ENCODE results near the gene PSMB7.

PSMB7 gene

DNA sequence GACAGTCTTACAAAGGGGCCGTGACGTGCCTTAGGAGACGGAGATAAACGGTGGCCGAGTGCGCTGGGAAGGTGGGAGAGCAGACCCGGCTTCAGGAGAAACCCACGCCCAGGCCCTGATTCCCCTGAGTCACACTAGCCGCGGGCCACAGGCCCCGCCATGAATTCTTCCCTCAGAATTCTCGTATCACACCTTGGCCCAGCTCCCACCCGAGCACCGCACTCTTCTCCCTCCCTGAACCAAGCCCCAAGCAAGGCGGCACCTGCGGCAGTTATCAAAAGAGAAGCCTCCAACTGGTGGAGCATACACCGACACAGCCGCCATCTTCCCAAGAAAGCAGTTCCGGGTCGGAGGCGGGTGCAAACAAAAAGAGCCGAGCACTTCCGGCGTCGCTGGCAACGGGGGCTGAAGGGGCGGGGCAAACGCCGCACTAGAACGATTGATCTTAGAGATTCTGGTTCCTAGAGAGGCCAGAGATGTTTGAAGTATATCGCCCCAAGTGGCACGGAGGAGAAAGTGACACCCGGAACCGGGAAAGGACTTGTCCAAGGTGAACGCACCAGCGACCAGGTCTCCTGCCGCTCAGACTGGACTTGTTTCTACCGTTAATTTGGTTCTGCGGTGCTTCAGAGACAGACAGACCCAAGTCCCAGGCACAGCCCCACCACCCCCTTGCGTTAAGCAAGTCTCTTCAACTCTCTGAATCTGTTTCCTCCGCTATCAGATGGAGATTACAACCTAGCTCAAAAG is at the start of gene PSMB7:
PSMB7 (minus strand) TSS at position 341 of the 750 bp plus-strand sequence; CDS start at position 324, 17 bp downstream.
- Histone ChIP-seq H3K9me3 (ENCODE audit: low read depth, low read length) (peaks cover 3% of the 10 kb centered on the region; the same call in 1 of the 2 replicates), H3K27ac (peak within 1 kb of the TSS; percentile 75), H3K9ac (ENCODE audit: insufficient read length) (peak within 1 kb of the TSS; percentile 95), H3K4me3 (peak within 1 kb of the TSS; percentile 85), H3K36me3 (ENCODE audit: insufficient read depth, low read length) (peaks cover 43% of the 10 kb centered on the region)
- TF ChIP-seq POLR2AphosphoS5 (IDR thresholded peaks at IDR 0.05; ENCODE audit: borderline replicate concordance, low read depth, low read length), result peak; percentile 85
- no peak for TF ChIP-seq EZH2 (IDR thresholded peaks at IDR 0.05)
- peak; percentile 65 for TF ChIP-seq FOXP2 (optimal IDR thresholded peaks at IDR 0.05; ENCODE audit: control extremely low read depth, extremely low read length, insufficient read depth)
- peak; percentile 93 for DNase-seq (ENCODE audit: low read depth, low spot score)

DNA sequence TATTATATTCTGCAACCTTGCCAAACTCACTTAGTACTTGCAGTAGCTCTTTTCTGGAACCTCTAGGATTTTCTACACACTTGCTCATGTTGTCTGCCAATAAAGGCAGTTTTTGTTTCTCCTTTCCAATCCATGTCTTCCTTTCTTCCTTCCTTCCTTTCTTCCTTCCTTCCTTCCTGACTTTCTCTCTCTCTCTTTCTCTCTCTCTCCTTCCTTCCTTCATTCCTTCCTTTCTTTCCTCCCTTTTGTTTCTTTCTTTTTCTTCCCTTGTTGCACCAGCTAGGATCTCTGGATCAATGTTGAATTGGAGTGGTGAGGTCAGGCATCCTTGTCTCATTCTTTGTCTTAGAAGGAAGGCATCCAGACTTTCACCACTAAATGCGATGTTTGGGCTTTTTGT is 47.5 kb upstream of the PSMB7 start:
- Histone ChIP-seq H3K36me3 (ENCODE audit: insufficient read depth, low read length) (no peaks in the 10 kb centered on the region), H3K4me3 (no peak overlapping the region), H3K27ac (no peak overlapping the region), H3K9ac (ENCODE audit: insufficient read length) (no peak overlapping the region), H3K9me3 (ENCODE audit: low read depth, low read length) (no peaks in the 10 kb centered on the region)
- no peak for DNase-seq (ENCODE audit: low read depth, low spot score)
- TF ChIP-seq POLR2AphosphoS5 (IDR thresholded peaks at IDR 0.05; ENCODE audit: borderline replicate concordance, low read depth, low read length) (no peak), FOXP2 (optimal IDR thresholded peaks at IDR 0.05; ENCODE audit: control extremely low read depth, extremely low read length, insufficient read depth) (no peak), EZH2 (IDR thresholded peaks at IDR 0.05) (no peak)

DNA sequence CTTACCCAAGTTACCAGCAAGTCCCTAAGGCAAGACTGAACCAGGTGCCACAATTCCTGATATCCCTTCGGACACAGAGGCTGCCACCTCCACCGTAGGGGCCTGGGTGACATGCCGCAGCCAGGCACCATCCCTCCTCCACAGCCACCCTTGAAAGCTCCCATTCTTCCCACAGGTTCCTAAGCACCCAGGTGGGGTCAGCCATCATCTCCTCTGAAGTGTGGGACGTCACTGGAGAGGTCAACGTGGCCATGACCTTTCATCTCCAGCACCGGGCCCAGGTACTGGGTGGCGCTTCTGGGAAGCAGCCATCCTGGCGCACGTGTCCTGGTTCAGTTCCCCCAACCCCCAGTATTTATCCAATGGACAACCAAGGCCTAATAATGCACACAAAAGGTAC is 43.2 kb upstream of the PSMB7 start:
- Histone ChIP-seq H3K9ac (ENCODE audit: insufficient read length) (no peak overlapping the region), H3K27ac (no peak overlapping the region), H3K9me3 (ENCODE audit: low read depth, low read length) (no peaks in the 10 kb centered on the region), H3K4me3 (no peak overlapping the region), H3K36me3 (ENCODE audit: insufficient read depth, low read length) (no peaks in the 10 kb centered on the region)
- TF ChIP-seq FOXP2 (optimal IDR thresholded peaks at IDR 0.05; ENCODE audit: control extremely low read depth, extremely low read length, insufficient read depth), result no peak
- TF ChIP-seq POLR2AphosphoS5 (IDR thresholded peaks at IDR 0.05; ENCODE audit: borderline replicate concordance, low read depth, low read length), result no peak
- DNase-seq (ENCODE audit: low read depth, low spot score), result no peak

DNA sequence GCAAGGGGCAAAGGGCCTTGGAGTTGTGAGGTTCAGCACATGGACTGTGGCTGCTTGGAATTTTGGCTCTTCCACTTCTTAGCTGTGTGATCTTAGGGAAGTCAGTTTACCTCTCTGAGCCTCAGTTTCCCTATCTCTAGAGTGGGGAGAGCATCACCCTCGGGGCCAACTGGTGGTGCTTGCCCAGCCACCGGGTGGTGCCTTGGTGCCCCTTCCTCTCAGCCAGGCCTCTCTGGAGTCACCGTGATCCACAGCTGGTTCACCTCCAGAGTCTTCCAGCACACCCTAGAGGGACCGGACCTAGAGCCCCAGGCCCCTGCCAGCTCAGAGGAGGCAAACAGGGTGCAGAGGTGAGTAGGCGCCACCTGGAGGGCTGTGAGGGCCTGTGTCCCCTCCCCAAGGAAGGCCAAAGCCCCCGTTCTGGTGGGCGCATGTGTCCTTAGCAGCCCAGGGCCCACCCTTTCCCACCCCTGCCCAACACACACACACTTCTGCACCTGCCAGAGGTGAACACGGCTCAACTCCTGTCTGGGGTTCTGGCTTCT is 42.7 kb upstream of the PSMB7 start:
- Histone ChIP-seq H3K27ac (no peak overlapping the region), H3K9me3 (ENCODE audit: low read depth, low read length) (no peaks in the 10 kb centered on the region), H3K4me3 (no peak overlapping the region), H3K9ac (ENCODE audit: insufficient read length) (no peak overlapping the region), H3K36me3 (ENCODE audit: insufficient read depth, low read length) (no peaks in the 10 kb centered on the region)
- TF ChIP-seq EZH2 (IDR thresholded peaks at IDR 0.05), result no peak
- no peak for TF ChIP-seq POLR2AphosphoS5 (IDR thresholded peaks at IDR 0.05; ENCODE audit: borderline replicate concordance, low read depth, low read length)
- TF ChIP-seq FOXP2 (optimal IDR thresholded peaks at IDR 0.05; ENCODE audit: control extremely low read depth, extremely low read length, insufficient read depth), result no peak
- no peak for DNase-seq (ENCODE audit: low read depth, low spot score)

DNA sequence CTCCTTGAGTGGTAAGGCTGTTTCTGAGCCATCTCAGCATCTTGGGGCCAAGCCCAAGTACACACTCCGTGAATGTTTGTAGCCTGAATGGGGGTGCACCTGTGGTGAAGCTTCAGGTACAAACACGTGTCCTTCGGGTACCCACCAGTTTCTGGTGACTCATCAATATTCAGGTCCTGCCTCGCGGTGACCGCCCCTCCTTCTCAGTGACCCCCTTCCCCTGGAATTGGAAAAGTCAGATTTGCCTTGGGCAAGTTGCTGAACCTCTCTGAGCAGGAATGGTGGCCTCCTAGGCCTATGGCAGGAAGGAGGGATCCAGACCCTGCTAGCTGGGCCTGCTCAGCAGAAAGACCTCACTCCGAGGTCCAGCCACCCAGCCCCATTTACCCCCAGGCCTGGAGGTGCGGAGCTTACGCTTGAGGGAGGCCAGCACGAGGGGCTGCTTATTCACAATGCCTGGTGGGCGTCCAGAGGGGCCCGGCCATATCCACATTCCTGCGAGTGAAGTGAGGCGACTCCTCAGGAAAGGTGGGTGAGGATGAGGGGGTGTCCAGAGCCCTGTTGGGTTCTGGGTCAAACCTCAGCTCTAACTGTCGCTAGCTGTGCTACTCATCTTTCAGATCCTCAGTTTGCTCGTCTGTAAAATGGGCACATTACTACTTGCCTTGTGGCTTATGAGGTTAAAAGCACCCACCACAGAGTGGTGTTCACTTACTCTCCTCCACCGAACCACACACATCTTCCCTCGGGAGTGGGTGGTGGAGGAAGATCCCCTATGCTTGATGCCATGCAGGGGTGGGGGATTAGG is 42.0 kb upstream of the PSMB7 start:
- H3K36me3 ChIP-seq (ENCODE audit: insufficient read depth, low read length), result no peaks in the 10 kb centered on the region

DNA sequence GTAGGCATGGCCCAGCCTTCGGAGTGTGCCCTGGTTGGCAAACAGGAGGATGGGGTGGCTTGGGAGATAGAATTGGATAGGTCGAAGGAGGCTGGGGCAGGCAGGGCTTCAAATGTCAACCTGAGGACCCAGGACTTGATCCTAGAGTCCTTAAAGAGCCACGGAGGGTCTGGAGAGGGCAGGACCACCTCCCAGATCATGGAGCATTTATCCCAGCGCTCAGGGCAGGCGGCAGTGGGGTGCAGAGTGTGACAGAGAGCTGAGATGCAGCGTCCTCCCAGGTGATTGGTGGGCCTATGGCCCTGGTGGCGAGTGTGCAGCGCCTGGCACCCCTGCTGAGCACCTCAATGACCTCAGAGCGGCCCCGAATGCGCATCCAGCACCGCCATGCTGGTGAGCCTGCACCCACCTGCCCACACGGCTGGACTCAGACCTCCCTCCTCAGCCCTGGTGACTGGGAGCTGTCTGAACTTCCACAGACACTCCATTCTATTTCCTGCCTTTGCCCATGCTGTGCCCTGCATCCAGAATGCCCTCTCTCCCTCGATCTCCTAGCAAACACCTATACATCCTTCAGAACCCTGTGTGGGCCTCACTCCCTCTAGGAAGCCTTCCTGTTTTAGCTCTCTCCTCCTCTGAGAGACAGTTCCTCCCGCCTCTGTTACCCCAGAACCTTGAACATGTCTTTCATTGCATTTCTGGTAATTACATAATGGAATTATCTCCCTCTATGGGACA is 41.3 kb upstream of the PSMB7 start:
- Histone ChIP-seq H3K9me3 (ENCODE audit: low read depth, low read length) (no peaks in the 10 kb centered on the region), H3K36me3 (ENCODE audit: insufficient read depth, low read length) (no peaks in the 10 kb centered on the region), H3K27ac (no peak overlapping the region), H3K9ac (ENCODE audit: insufficient read length) (no peak overlapping the region), H3K4me3 (no peak overlapping the region)
- no peak for DNase-seq (ENCODE audit: low read depth, low spot score)
- TF ChIP-seq FOXP2 (optimal IDR thresholded peaks at IDR 0.05; ENCODE audit: control extremely low read depth, extremely low read length, insufficient read depth) (no peak), EZH2 (IDR thresholded peaks at IDR 0.05) (no peak), POLR2AphosphoS5 (IDR thresholded peaks at IDR 0.05; ENCODE audit: borderline replicate concordance, low read depth, low read length) (no peak)

More for the DNA sequence above, 42.0 kb upstream of the PSMB7 start:
- H3K9ac ChIP-seq (ENCODE audit: insufficient read length), result no peak overlapping the region
- H3K9me3 ChIP-seq (ENCODE audit: low read depth, low read length), result no peaks in the 10 kb centered on the region
- no peak overlapping the region for H3K27ac ChIP-seq
- DNase-seq (ENCODE audit: low read depth, low spot score), result no peak
- no peak for TF ChIP-seq POLR2AphosphoS5 (IDR thresholded peaks at IDR 0.05; ENCODE audit: borderline replicate concordance, low read depth, low read length)
- no peak for TF ChIP-seq FOXP2 (optimal IDR thresholded peaks at IDR 0.05; ENCODE audit: control extremely low read depth, extremely low read length, insufficient read depth)
- TF ChIP-seq EZH2 (IDR thresholded peaks at IDR 0.05), result no peak
- no peak overlapping the region for H3K4me3 ChIP-seq

DNA sequence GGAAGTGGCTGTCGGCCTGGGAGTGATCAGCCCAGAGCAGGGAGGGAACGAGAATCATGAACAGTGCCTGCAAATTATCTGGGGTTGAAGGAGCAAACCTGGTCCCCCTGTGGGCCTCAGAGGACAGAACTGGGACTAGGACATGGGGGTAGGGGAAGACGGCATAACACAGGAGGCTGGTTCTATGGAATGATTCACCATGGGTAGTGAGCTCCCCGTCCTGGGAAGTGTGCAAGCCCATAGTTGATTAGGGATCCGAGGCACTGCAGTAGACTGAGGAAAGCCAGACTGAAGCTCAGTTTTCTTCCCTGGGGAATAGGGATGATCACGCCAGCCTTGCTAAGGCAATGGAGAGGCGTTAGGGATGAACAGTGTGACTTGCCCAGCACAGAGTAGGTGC is 40.6 kb upstream of the PSMB7 start:
- Histone ChIP-seq H3K36me3 (ENCODE audit: insufficient read depth, low read length) (no peaks in the 10 kb centered on the region), H3K4me3 (no peak overlapping the region), H3K9me3 (ENCODE audit: low read depth, low read length) (no peaks in the 10 kb centered on the region), H3K27ac (no peak overlapping the region), H3K9ac (ENCODE audit: insufficient read length) (no peak overlapping the region)
- no peak for DNase-seq (ENCODE audit: low read depth, low spot score)
- no peak for TF ChIP-seq EZH2 (IDR thresholded peaks at IDR 0.05)
- no peak for TF ChIP-seq FOXP2 (optimal IDR thresholded peaks at IDR 0.05; ENCODE audit: control extremely low read depth, extremely low read length, insufficient read depth)
- TF ChIP-seq POLR2AphosphoS5 (IDR thresholded peaks at IDR 0.05; ENCODE audit: borderline replicate concordance, low read depth, low read length), result no peak

Measured in SK-N-MC (cell line).